GM10847 (cell line): ENCODE measurements around the gene CD40.

ENCODE experiments used
- POLR2A ChIP-seq: IDR thresholded peaks from 2 replicates; pipeline ENCODE4 v1.6.1; 2011; ENCODE audit not compliant: insufficient read length; ENCODE audit errors: extremely low read depth

Gene CD40

DNA sequence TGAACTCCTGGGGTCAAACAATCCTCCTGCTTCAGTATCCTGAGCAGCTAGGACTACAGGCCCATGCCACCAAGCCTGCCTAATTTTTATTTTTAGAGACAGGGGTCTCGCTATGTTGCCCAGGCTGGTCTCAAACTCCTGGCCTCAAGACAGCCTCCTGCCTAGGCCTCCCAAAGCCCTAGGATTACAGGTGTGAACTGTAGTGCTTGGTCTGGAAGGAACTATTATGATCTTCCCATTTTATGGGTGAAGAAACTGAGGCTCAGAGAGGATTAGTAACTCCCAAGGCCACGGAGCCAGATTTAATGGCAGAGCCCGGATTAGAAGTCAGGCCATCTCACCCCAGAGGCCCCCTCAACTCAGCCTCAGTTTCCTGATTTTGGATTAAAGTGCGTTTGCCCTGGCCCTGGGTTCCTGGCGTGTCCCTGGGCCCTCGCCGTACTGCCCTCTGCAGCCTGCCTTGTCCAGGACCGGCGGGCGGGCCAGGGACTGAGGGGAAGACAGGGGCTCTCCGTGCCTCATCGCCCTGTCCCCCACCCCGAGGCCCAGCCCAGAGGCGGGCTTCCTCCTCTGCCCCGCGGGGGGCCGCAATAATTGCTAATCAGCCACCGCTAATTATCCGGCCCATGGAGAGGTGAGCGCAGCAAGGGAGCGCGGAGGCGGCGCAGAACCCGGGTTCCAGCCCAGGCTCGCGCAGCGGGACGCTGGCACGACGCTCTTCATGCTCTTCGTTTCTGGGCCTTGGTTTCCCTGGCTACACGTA is 34.9 kb downstream of the CD40 start:
- no peak for TF ChIP-seq POLR2A

DNA sequence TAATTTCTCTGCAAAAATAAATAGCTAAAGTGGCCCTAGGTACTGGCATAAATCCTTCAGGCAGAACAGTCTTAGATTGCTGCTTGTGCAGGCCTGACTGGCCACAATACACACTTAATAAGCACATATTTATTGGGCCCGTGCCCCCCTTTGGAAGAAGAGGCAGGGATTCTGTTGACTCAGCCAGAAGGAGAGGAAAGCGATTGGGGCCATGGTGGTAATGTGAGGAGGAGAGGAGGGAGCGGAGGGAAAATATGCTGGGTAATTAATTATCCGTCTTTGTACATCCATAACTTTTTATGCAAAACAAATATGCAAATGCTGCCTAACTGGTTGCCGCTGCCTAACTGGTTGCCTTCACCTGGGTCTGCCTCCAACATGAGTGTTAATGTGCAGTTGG is 36.2 kb downstream of the CD40 start:
- TF ChIP-seq POLR2A: no peak

DNA sequence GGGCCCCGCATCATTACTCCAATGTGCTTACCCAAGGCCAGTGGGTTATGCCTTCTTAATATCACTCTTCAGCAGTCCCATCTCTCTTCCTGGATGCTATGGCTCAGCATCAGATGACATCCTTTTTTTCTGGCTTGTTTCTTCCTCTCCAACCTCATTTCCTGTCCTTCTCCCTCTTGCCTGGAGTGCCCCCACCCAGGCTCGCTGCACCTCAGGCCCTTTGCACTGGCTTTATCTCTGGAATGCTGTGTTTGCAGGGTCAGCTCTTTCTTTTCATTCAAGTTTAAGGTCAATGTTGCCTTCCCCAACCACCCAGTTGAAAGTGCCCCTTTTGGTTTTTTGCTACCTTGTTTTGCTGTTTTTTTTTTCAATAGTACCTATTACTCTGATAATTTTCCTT is 36.7 kb downstream of the CD40 start:
- no peak for TF ChIP-seq POLR2A

DNA sequence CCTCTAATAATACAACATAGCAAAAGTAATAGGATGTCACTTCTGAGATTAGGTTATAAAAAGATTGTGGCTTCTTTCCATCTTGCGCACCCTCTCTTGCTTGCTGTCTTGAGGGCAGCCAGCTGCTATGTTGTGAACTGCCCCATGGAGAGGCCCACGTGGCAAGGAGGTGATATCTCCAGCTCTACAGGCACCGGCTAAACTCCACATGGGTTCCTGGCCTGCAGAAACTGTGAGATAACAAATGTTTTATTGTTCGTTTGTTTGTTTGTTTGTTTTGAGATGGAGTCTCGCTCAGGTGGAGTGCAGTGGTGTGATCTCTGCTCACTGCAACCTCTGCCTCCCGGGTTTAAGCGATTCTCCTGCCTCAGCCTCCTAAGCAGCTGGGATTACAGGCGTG is 38.0 kb downstream of the CD40 start:
- no peak for TF ChIP-seq POLR2A

DNA sequence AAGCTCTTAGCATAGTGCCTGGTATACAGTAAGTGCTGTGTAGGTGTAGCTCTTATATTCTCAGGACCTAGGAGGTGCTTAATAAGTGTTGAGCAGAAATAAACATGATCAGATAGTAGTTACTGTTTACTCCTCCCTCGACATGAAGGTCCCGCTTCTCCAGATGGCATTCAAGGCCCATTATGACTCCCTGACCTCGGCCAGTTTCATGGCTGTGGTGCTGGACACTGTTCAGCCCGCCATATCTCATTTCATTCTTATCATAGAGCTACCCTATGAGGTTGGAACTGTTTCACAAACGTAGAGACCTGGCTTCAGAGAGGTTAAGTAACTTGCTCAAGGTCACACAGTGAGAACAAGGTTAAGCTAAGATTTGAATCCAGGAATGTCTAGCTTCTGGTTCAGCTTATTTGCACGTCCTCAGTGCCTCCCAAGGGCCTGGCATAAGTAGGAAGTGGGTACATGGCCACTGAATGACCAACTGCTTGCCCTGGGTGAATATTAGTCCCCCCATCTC is 39.0 kb downstream of the CD40 start:
- no peak for TF ChIP-seq POLR2A

DNA sequence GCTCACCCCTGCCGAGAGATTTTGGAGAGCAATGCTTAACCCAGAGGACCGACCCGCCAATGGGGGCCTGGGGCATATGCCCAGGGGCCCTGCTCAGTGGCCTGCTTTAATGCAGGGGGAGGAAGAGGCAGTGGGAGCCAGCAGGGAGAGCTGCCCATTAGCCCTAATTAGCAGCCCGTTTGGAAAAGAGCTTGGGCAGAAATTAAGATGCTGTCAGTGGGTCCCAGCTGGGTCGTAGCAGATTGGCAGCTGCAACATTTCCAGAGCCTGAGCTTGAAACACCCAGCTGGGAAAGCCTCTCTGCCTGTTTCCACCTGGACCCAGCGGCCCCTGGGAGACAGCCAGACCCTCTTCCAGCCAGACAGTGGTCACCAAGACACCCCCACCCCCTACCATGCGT is 39.5 kb downstream of the CD40 start:
- TF ChIP-seq POLR2A: no peak

DNA sequence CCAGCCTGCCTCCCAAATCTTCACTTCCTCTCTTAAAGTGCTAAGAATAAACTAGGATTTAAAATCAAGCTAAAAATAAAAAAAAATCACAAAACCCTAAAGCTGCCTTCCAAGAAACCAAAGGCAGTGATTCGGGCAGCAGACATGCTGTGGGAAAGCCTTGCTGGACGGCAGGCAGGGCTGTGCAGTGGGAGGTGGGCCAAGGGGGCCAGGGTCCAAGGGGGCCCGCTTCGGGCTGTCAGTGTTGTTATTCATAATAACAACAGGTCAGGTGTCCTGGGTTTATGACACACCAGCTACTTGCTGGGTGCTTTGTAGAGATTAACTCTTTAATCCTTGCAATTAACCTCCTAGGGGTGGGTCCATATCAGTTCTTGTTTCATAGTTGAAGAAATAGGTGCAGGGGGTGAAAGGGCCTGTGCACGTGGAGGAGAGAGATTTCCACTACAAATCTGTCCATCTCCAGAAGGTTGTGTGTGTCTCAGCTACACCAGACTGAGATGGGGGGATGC is 40.4 kb downstream of the CD40 start:
- no peak for TF ChIP-seq POLR2A

DNA sequence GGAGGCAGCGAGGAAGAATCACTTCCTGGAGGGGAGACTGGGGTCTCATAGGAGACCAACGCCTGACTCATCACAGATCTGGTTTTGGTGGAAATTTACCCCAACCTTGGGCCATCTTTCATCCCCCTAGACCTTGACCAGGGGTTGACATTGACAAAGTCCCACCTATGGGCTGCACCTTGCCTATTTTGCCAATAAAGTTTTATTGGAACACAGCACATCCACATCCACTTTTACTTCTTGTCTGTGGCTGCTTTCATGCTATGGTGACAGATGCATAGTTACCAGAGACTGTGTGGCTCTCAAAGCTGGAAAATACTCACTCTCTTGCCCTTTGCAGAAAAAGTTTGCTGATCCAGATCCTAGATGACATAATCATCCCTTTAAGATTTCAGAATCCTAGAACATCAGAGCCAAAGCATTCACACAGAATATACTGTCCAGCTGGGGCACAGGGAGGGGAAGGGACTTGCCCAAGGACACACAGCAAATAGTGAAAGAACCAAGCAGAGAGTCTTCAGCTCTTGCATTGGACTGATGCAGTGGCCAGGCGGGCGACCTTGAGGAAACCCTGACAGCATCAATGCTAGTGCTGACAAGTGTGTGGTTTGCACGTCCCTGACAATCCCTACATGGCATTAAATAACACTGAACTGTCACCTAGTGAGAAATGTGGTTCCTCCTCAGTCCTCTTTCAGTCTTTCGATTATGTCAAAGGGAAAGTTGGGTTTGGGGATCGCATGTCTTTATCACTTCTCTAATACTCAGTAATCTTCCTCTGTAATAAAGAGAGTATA is 41.2 kb downstream of the CD40 start:
- TF ChIP-seq POLR2A: no peak

DNA sequence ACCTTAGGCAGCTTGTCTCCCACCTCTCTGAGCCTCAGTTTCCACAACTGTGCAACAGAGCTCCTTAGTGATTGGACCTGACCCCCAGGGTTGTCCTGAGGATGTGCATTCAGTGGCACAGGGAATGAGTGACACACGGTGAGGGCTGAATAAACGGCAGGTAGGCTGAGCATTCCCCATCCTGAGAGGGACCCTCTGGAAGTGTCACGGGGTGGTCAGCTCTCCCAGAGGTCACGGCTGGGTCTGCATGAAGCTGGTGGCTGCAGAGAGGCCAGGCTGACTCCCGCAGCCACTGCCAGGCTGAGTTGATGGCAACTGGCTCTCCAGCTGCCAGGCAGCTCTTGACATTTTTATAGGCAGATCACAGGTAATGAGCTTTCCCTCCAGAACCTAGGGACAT is 42.5 kb downstream of the CD40 start:
- TF ChIP-seq POLR2A: no peak

DNA sequence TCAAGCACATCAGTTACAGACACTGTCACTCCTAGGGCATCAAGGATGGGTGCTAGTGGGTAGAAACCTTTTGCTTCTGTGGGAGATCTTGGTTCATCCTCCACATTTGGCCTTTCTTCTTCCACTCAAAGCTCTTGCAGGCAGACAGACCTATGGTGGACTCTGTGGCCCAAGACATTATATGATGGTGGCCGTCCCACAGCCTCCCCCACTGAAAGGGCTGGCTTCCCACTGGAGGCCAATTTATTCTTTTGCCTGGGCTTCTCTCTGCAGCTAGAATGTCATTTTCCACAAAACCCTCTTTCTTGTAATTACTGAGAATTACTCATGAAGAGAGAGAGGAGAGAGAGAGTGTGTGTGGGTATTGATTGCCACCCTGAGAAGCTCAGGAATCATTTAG is 43.8 kb downstream of the CD40 start:
- no peak for TF ChIP-seq POLR2A

DNA sequence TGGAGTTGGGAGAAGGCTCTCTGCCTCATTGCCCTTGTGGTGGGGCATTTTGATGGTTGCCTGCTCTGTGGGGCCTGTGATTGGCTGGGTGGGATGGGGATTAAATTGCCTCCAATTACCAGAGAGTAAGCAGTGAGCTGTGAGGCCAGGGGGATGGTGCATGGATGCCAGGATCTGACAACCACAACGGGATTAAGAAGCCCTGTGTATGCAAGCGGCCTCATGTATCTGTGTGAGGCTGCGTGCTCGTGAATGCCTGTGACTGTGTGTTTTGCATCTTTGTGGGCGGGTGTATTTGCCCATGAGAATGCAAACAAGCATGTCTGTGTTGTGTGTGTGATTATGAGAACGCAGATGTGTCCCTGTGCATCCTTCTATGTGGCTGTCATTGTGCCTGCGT is 46.1 kb downstream of the CD40 start:
- TF ChIP-seq POLR2A: no peak

DNA sequence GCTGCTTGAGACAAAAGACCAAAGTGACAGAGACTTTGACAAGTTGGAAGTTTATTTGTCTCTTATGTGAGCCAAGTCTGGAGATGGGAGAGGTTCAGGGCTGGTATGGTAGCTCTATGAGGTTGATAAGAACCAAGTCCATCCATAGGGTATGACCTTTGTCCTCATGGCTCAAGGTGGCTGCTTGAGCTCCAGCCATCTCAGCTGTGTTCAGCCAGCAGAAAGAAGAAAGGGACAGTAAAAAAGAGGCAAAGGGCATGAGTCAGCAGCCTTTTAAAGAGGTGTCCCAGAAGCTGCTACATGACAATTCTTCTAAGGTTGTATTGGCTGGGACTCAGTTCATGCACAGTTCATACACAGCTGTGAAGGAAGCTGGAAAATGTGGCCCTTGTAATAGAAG is 49.0 kb downstream of the CD40 start:
- TF ChIP-seq POLR2A: no peak

DNA sequence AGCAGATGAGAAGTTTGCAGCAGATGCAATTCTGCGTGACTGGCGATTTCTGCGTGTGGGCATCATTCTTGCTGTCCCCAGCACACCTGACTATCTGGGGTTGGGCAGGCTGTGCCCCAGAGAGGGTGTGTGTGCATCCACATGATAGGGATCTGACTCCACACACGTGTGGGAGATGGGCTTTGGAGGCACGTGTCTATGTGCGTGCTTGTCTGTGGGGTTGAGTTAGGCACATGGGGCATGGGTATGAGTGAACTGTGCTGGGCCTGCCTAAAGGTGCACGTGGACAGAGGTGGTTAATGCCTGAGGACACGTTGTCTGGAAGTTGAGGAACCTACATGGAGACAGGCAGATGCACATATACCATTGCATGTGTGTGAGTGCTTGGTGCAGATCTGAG is 50.3 kb downstream of the CD40 start:
- TF ChIP-seq POLR2A: no peak

DNA sequence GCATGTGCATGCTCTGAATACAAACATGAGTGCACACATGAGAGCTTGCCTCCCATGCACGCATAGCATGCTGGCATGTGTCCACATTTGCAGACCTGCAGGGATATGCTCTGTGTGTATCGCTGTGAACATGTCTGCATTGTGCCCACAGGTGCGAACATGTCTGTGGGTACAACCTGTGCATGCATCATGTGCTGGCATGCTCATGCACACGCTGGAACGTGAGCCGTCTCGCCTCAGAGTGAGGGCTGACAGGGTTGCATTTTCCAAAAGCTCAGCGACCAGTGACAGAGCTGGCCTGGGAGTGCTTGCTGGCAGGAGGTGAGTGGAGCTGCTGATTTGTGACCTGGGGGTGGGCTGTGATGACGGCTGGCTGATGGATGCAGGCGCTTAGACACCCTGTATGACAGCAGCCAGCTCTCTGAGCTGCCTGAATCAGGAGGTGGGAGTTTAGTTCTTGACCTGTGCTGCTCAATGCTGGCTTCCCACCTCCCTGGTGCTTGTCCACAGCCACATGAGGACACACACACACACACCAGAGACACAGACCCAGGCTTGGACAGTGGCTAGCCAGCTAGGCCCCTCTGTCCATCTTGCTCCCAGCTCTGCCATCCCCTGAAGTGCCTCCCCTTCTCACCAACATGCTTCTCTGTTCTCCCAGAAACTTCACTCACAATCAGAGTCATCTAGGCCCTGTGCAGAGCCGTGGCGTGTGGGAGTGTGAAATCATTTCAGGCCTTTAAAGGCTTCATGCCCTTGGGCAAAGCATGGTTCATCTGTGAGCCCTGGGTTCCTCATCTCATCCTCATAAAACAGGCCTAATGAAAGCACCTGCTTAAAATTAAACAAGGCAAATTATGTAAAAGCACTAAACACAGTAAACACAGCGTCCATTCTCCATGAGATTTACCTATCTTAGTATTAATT is 51.4 kb downstream of the CD40 start:
- no peak for TF ChIP-seq POLR2A

DNA sequence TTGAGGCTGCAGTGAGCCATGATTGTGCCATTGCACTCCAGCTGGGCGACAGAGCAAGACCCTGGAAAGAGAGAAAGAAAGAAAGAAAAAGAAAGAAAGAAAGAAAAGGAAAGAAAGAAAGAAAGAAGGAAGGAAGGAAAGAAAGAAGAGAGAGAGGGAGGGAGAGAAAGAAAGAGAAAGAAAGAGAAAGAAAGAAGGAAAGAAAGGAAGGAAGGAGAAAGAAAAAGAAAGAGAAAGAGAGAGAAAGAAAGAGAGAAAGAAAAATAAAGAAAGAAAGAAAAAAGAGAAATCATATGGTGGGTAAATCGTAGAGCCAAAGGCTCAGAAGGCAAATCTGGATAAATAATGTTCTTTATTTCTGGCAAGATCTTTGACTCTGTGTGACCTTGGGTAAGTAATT is 53.4 kb downstream of the CD40 start:
- no peak for TF ChIP-seq POLR2A
